ENCODE measurements around the gene NDUFV3. TPM values are rescaled to one million over a fixed set of nuclear protein-coding genes. Genes with fewer than 3 reads are reported as not detected.
"Not testable (repeated sequence)": the region's sequence is repeated elsewhere in the genome, so short reads cannot be mapped to it uniquely, and the experiment has no call there.

NDUFV3 gene
- total RNA-seq, 2 experiments from 2014 or later = 25.0 to 27.0 TPM

GRCh38 chr21:42937960-42938605 is 45.0 kb downstream of the NDUFV3 start:
- Mint-ChIP-seq H3K27me3 (no peaks in the 10 kb centered on the region), H3K27ac (no peak overlapping the region), H3K4me3 (no peak overlapping the region), H3K36me3 (ENCODE audit: low read depth) (no peaks in the 10 kb centered on the region), H3K9me3 (no peaks in the 10 kb centered on the region), H3K4me1 (no peaks in the 10 kb centered on the region)
- POLR2A ChIA-PET = no interaction called here
- CTCF ChIA-PET = interaction anchor here (1.0 kb wide), 1 partner anchor 15 kb away, joined by 3 read pairs; no protein-coding TSS in a partner anchor
- no peak for DNase-seq

DNA sequence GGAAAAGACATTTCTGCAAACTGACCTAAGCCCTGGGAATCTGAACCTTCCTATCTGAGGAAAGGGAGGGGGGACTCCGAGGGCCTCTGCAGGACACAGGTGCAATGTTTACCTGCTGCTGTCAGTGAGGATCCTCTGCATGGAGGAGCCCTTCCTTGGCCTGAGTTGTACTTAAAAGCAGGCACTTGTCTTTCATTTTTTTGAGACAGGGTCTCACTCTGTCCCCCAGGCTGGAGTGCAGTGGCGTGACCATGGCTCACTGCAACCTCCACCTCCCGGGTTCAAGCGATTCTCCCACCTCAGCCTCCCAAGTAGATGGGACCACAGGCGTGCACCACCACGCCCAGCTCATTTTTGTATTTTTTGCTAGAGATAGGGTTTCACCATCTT is 45.5 kb downstream of the NDUFV3 start:
- H3K36me3 Mint-ChIP-seq (ENCODE audit: low read depth); H3K4me1 Mint-ChIP-seq; DNase-seq; H3K9me3 Mint-ChIP-seq; H3K4me3 Mint-ChIP-seq; POLR2A ChIA-PET; H3K27ac Mint-ChIP-seq; H3K27me3 Mint-ChIP-seq: not testable (repeated sequence)
- CTCF ChIA-PET = interaction anchor here (1.0 kb wide), 1 partner anchor 15 kb away, joined by 3 read pairs; no protein-coding TSS in a partner anchor

- no peaks in the 10 kb centered on the region for H3K4me1 Mint-ChIP-seq
- ChIA-PET CTCF (no interaction called here), POLR2A (no interaction called here)
- DNase-seq = no peak
- H3K27ac Mint-ChIP-seq = no peak overlapping the region
- no peaks in the 10 kb centered on the region for H3K27me3 Mint-ChIP-seq
- no peaks in the 10 kb centered on the region for H3K9me3 Mint-ChIP-seq
- no peaks in the 10 kb centered on the region for H3K36me3 Mint-ChIP-seq (ENCODE audit: low read depth)
- no peak overlapping the region for H3K4me3 Mint-ChIP-seq
These were observed 46.7 kb downstream of the NDUFV3 start for GRCh38 chr21:42939582-42940413.

GRCh38 chr21:42941696-42942085 is 48.6 kb downstream of the NDUFV3 start:
- Mint-ChIP-seq H3K4me3 (no peak overlapping the region), H3K9me3 (no peaks in the 10 kb centered on the region), H3K4me1 (no peaks in the 10 kb centered on the region), H3K27me3 (no peaks in the 10 kb centered on the region), H3K36me3 (ENCODE audit: low read depth) (no peaks in the 10 kb centered on the region), H3K27ac (no peak overlapping the region)
- ChIA-PET CTCF (no interaction called here), POLR2A (no interaction called here)
- no peak for DNase-seq

- no peak overlapping the region for H3K27ac Mint-ChIP-seq
- peaks cover 2% of the 10 kb centered on the region for H3K27me3 Mint-ChIP-seq
- H3K4me1 Mint-ChIP-seq = no peaks in the 10 kb centered on the region
- no peaks in the 10 kb centered on the region for H3K36me3 Mint-ChIP-seq (ENCODE audit: low read depth)
- H3K9me3 Mint-ChIP-seq = no peaks in the 10 kb centered on the region
- H3K4me3 Mint-ChIP-seq = no peak overlapping the region
- POLR2A ChIA-PET = no interaction called here
- CTCF ChIA-PET = no interaction called here
- no peak for DNase-seq
These were observed 49.1 kb downstream of the NDUFV3 start for GRCh38 chr21:42942244-42942643.

DNA sequence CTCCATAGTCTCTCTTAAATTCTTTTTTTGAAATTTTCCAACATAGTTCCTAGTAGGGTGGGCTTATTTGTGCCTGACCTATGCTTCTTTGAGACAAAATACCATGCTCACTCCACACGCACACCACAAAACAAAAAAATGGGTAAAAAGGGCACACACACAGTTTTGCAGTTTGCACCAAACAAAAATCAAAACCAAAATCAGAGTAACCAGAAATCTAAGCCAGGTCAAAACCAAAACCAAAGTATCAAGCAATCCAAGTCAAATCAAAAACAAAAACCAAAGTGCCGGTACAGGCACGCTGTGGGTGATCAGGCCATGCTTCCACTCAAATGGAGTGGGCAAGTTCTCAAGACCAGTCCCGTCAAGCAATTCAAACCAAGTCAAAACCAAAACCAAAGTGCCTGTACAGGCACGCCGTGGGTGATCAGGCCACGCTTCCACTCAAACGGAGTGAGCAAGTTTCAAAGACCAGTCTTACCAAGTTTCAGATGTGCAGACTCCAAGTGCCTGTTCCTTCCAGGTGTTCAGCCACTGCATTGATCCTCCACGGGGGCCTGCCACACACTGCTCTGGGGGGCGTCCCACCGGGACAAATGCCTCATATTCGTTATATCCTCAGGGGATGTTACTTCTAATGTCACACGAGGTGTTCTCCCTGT is 56.1 kb downstream of the NDUFV3 start:
- CTCF ChIA-PET; H3K36me3 Mint-ChIP-seq (ENCODE audit: low read depth): not testable (repeated sequence)
- peak overlapping the region; percentile 59 for H3K27ac Mint-ChIP-seq

DNA sequence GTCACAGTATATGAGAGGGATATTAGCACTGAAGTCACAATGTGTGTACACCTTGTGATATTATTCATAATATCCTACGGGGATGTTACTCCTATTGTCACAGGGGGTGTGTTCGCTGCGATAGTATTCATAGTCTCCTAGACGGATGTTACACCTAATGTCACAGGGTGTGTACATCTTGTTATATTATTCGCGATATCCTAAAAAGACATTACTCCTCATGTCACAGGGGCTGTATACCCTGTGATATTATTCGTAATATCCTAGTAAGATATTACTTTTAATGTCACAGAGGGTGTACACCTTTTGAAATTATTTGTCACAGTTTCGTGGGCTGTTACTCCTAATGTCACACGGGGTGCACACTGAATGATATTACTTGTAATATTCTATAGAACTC is 58.1 kb downstream of the NDUFV3 start:
- H3K36me3 Mint-ChIP-seq (ENCODE audit: low read depth); DNase-seq; H3K4me3 Mint-ChIP-seq; H3K27ac Mint-ChIP-seq; H3K27me3 Mint-ChIP-seq; POLR2A ChIA-PET; CTCF ChIA-PET; H3K4me1 Mint-ChIP-seq; H3K9me3 Mint-ChIP-seq: not testable (repeated sequence)

More for the DNA sequence above, 56.1 kb downstream of the NDUFV3 start:
- H3K27me3 Mint-ChIP-seq, H3K9me3 Mint-ChIP-seq, H3K4me1 Mint-ChIP-seq, POLR2A ChIA-PET, DNase-seq: not testable (repeated sequence)
- peak overlapping the region; percentile 13 for H3K4me3 Mint-ChIP-seq

- DNase-seq = no peak
- Mint-ChIP-seq H3K4me3 (no peak overlapping the region), H3K27me3 (no peaks in the 10 kb centered on the region), H3K36me3 (ENCODE audit: low read depth) (no peaks in the 10 kb centered on the region), H3K27ac (no peak overlapping the region), H3K9me3 (no peaks in the 10 kb centered on the region), H3K4me1 (no peaks in the 10 kb centered on the region)
- POLR2A ChIA-PET = interaction anchor here (0.8 kb wide), 1 partner anchor 57 kb away, joined by 9 read pairs; no protein-coding TSS in a partner anchor
- CTCF ChIA-PET = no interaction called here
These were observed 63.9 kb downstream of the NDUFV3 start for GRCh38 chr21:42956824-42957630.

DNA sequence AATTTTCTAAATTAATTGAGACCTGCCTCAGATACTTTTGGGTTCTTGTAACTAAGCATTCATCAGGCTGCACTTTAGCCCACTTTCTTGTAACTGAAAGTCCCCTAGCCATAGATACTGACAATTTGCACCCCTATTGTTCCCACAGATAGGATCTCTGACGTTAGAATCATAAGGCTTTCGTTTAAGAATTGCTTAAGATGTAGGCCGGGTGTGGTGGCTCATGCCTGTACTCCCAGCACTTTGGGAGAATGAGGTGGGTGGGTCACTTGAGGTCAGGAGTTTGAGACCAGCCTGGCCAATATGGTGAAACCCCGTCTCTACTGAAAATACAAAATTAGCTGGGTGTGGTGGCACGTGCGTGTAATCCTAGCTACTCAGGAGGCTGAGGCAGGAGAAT is 65.0 kb downstream of the NDUFV3 start:
- CTCF ChIA-PET; DNase-seq; H3K27ac Mint-ChIP-seq; POLR2A ChIA-PET; H3K27me3 Mint-ChIP-seq; H3K36me3 Mint-ChIP-seq (ENCODE audit: low read depth); H3K4me3 Mint-ChIP-seq; H3K9me3 Mint-ChIP-seq; H3K4me1 Mint-ChIP-seq: not testable (repeated sequence)

DNA sequence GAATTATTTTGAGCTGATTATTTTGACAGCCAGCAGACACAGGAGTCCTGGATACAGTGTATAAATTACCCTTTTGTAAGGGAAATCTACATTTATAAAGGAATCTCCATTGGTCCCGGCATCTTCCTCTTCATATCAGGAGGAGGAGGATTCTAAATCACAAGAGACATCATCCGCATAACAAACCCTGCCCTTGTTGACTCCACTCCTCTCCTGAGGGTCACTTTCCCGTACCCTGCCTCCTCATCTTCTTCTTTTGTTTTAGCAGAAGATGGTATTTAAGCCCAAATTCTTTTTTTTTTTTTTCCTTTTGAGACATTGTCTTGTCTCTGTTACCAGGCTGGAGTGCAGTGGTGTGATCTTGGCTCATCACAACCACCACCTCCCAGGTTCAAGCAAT is 66.6 kb downstream of the NDUFV3 start:
- CTCF ChIA-PET = no interaction called here
- H3K36me3 Mint-ChIP-seq (ENCODE audit: low read depth) = no peaks in the 10 kb centered on the region
- no peaks in the 10 kb centered on the region for H3K4me1 Mint-ChIP-seq
- no peak overlapping the region for H3K4me3 Mint-ChIP-seq
- no peak for DNase-seq
- no peak overlapping the region for H3K27ac Mint-ChIP-seq
- POLR2A ChIA-PET = no interaction called here
- no peaks in the 10 kb centered on the region for H3K27me3 Mint-ChIP-seq
- no peaks in the 10 kb centered on the region for H3K9me3 Mint-ChIP-seq

- CTCF ChIA-PET = interaction anchor here (1.1 to 2.7 kb wide), 2 partner anchors 11 to 839 kb away, joined by 3 to 11 read pairs; partner anchors contain the start of gene PKNOX1
- no peak overlapping the region for H3K27ac Mint-ChIP-seq
- H3K27me3 Mint-ChIP-seq = no peaks in the 10 kb centered on the region
- no peak for DNase-seq
- H3K36me3 Mint-ChIP-seq (ENCODE audit: low read depth) = no peaks in the 10 kb centered on the region
- POLR2A ChIA-PET = no interaction called here
- H3K4me3 Mint-ChIP-seq = no peak overlapping the region
- no peaks in the 10 kb centered on the region for H3K9me3 Mint-ChIP-seq
- H3K4me1 Mint-ChIP-seq = no peaks in the 10 kb centered on the region
These were observed 69.4 kb downstream of the NDUFV3 start for GRCh38 chr21:42962380-42963007.

All from activated CD4-positive, alpha-beta T cell treated with anti-CD3 and anti-CD28 coated beads, Interleukin-2, amount 10 ng/mL, durations not matched to agents 7 days and 5 days (primary cell).